GM12878 (cell line): ENCODE results near the gene COL9A1.

ENCODE experiments used
- ASH2L ChIP-seq: fragments of 300-600, 200-600 bp; sonication (generic); IDR thresholded peaks from 2 replicates; pipeline ENCODE4 v1.6.1; 2017; ENCODE audit warnings: low read depth, mild to moderate bottlenecking, borderline replicate concordance
- MYC ChIP-seq: IDR thresholded peaks from 2 replicates; pipeline ENCODE4 v1.6.1; 2011; ENCODE audit warnings: mild to moderate bottlenecking, low read length, moderate library complexity, inconsistent platforms; ENCODE audit not compliant: insufficient read depth, insufficient replicate concordance, insufficient read length, severe bottlenecking
- PAX5 ChIP-seq: IDR thresholded peaks from 2 replicates; pipeline ENCODE4 v1.6.1; 2011; ENCODE audit warnings: low read depth, low read length, borderline replicate concordance
- RAD21 ChIP-seq: IDR thresholded peaks from 2 replicates; pipeline ENCODE4 v1.6.1; 2011; ENCODE audit warnings: mild to moderate bottlenecking, low read depth, low read length, moderate library complexity; ENCODE audit not compliant: insufficient read depth
- RAD51 ChIP-seq: fragments of 450-650 bp; IDR thresholded peaks from 2 replicates; pipeline ENCODE4 v1.6.1; 2016; ENCODE audit warnings: moderate library complexity, mild to moderate bottlenecking, inconsistent platforms
- RFX5 ChIP-seq: IDR thresholded peaks from 2 replicates; pipeline ENCODE4 v1.6.1; 2011; ENCODE audit warnings: low read depth, low read length, improper control_type of control experiment
- SUZ12 ChIP-seq: fragments of 200-600 bp; sonication (generic); IDR thresholded peaks from one replicate; pipeline ENCODE4 v1.6.1; 2018; ENCODE audit warnings: antibody characterized with exemption, mild to moderate bottlenecking; ENCODE audit not compliant: unreplicated experiment
- TF ChIP-seq, protein P1 (sequence below), 3 experiments: IDR thresholded peaks in 2 of 3; conservative IDR thresholded peaks in 1 of 3; 2 replicates each; pipeline ENCODE4 v1.5.1; 2011; ENCODE audit warnings: low read depth in 3 of 3, low read length in 3 of 3, mild to moderate bottlenecking in 3 of 3, control low read depth in 2 of 3, moderate library complexity in 2 of 3, inconsistent platforms in 1 of 3, mixed read lengths in 1 of 3; ENCODE audit not compliant: control insufficient read depth in 2 of 3, insufficient read depth in 1 of 3; ENCODE audit errors: extremely low read depth in 1 of 3
- TF ChIP-seq, protein P2 (sequence below): fragments of 450-650 bp; IDR thresholded peaks from 2 replicates; pipeline ENCODE4 v1.6.1; 2016; ENCODE audit warnings: mild to moderate bottlenecking, moderate library complexity, borderline replicate concordance
- TF ChIP-seq, protein P3 (sequence below): IDR thresholded peaks from 2 replicates; pipeline ENCODE4 v1.6.1; 2011; ENCODE audit warnings: low read depth, low read length, improper control_type of control experiment, borderline replicate concordance

DNA sequence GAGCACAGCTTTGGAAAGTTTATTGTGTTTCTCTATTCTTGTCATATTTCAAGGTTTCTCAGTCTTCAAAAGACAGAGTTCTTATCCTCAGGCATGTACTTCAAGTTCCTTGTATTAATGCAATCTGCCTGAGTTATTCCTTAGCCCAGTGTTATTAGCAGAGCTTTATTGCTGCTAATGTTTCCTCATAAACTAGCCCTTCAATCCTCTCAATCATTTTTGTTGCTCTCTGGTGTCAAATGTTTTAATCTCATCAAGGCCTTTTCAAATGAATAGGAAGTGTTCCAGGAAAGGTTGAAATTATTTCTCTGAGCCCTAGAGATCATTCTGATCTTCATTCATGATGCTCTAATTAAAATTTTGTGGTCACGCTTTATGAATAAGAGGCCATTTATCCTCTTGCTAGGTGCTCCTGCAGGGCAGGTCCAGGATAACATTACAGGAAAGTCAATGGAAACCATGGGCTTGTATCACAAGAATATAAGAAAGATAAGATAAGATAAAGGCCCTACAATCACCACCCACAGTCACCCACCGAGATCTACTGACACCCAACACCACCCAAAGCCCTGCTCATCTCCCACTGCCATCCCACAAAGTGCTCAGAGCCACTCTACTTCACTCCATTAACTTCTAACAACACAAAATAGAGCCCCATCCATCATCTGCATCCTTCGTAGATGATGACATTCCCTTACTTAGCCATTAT, 125.9 kb downstream of the COL9A1 start:
- TF ChIP-seq MYC = no peak
- TF ChIP-seq ASH2L = no peak
- no peak for TF ChIP-seq RAD21
- TF ChIP-seq, protein P1, sequence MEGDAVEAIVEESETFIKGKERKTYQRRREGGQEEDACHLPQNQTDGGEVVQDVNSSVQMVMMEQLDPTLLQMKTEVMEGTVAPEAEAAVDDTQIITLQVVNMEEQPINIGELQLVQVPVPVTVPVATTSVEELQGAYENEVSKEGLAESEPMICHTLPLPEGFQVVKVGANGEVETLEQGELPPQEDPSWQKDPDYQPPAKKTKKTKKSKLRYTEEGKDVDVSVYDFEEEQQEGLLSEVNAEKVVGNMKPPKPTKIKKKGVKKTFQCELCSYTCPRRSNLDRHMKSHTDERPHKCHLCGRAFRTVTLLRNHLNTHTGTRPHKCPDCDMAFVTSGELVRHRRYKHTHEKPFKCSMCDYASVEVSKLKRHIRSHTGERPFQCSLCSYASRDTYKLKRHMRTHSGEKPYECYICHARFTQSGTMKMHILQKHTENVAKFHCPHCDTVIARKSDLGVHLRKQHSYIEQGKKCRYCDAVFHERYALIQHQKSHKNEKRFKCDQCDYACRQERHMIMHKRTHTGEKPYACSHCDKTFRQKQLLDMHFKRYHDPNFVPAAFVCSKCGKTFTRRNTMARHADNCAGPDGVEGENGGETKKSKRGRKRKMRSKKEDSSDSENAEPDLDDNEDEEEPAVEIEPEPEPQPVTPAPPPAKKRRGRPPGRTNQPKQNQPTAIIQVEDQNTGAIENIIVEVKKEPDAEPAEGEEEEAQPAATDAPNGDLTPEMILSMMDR (IDR thresholded peaks at IDR 0.05 in 2 of 3, conservative IDR thresholded peaks at IDR 0.05 in 1 of 3; ENCODE audit: control insufficient read depth in 2 of 3, extremely low read depth in 1 of 3, insufficient read depth in 1 of 3, low read depth in 3 of 3, low read length in 3 of 3) = no peak
- TF ChIP-seq RFX5 = no peak
- TF ChIP-seq SUZ12 = no peak
- TF ChIP-seq, protein P2, sequence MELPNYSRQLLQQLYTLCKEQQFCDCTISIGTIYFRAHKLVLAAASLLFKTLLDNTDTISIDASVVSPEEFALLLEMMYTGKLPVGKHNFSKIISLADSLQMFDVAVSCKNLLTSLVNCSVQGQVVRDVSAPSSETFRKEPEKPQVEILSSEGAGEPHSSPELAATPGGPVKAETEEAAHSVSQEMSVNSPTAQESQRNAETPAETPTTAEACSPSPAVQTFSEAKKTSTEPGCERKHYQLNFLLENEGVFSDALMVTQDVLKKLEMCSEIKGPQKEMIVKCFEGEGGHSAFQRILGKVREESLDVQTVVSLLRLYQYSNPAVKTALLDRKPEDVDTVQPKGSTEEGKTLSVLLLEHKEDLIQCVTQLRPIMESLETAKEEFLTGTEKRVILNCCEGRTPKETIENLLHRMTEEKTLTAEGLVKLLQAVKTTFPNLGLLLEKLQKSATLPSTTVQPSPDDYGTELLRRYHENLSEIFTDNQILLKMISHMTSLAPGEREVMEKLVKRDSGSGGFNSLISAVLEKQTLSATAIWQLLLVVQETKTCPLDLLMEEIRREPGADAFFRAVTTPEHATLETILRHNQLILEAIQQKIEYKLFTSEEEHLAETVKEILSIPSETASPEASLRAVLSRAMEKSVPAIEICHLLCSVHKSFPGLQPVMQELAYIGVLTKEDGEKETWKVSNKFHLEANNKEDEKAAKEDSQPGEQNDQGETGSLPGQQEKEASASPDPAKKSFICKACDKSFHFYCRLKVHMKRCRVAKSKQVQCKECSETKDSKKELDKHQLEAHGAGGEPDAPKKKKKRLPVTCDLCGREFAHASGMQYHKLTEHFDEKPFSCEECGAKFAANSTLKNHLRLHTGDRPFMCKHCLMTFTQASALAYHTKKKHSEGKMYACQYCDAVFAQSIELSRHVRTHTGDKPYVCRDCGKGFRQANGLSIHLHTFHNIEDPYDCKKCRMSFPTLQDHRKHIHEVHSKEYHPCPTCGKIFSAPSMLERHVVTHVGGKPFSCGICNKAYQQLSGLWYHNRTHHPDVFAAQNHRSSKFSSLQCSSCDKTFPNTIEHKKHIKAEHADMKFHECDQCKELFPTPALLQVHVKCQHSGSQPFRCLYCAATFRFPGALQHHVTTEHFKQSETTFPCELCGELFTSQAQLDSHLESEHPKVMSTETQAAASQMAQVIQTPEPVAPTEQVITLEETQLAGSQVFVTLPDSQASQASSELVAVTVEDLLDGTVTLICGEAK = no peak
- TF ChIP-seq RAD51 = no peak
- TF ChIP-seq PAX5 = no peak
- TF ChIP-seq, protein P3, sequence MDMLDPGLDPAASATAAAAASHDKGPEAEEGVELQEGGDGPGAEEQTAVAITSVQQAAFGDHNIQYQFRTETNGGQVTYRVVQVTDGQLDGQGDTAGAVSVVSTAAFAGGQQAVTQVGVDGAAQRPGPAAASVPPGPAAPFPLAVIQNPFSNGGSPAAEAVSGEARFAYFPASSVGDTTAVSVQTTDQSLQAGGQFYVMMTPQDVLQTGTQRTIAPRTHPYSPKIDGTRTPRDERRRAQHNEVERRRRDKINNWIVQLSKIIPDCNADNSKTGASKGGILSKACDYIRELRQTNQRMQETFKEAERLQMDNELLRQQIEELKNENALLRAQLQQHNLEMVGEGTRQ = no peak
